ENCODE data around the gene GPC6. TPM values are rescaled to one million over a fixed set of nuclear protein-coding genes. Genes with fewer than 3 reads are reported as not detected.

GPC6 gene
- total RNA-seq, 5 donors from 2014 or later (not counting 1 experiment from before 2014, with no cell fraction given): 0.03 to 0.18 (median 0.06) TPM; not detected in 2

DNA sequence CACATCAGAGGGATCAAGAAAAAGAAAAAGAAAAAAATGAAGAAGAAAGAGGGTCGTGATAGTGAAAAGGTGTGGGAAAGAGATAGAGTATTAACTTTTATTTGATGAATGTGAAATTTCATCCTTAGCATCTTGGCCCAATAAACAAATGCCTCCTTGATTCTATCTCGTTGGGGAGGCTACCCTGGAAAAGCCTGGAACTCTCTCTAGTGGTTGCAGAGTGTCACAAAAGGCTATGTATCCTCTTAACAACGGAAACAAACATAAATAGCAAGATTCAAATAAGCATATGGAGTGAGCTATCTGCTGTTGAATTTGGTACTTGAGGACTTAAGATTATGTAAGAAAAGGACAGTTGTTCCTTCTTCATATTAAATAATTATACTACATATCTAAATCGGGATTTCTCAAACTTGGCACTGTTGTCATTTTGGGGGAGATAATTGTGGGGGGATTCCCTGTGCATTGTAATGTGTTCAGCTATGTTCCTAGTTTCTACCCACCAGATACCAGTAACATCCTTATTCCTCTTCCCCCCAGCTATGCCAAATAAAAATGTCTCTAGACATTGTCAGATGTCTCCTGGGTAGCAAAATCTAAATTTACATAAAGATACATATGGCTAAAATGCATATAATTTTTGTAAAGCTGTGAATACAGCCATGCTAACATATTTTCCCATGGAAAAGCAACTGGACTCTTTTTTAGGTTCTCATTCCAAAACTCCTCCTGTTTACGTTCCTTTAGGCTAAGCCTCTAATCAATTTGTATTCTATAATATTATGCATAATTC lies 695.7 kb downstream of the GPC6 start:
- POLR2A ChIA-PET: no interaction called here
- no peak overlapping the region for H3K4me3 Mint-ChIP-seq
- no CpG with 5 or more reads among the region's 5 CpGs for WGBS (ENCODE audit: insufficient coverage)

GRCh38 chr13:93925990-93926389 lies 699.4 kb downstream of the GPC6 start:
- no CpG with 5 or more reads among the region's 1 CpG for WGBS (ENCODE audit: insufficient coverage)
- H3K9me3 ChIP-seq: no peaks in the 10 kb centered on the region
- Mint-ChIP-seq H3K27ac (no peak overlapping the region), H3K9me3 (peaks cover 0 to 7% (median 0%) of the 10 kb centered on the region in 3 donors), H3K27me3 (peaks cover 2 to 11% of the 10 kb centered on the region in 2 donors), H3K4me3 (no peak overlapping the region), H3K4me1 (no peaks in the 10 kb centered on the region), H3K36me3 (no peaks in the 10 kb centered on the region)
- DNase-seq (no peak), ATAC-seq (replicated peaks in 1 of 4) (no peak)
- no peaks in the 10 kb centered on the region for H3K36me3 ChIP-seq (ENCODE audit: control insufficient read depth in 2 of 2, extremely low read depth in 1 of 2, insufficient read depth in 1 of 2, low read length in 1 of 2)
- H3K4me3 ChIP-seq (ENCODE audit: control insufficient read depth in 1 of 2, extremely low read depth in 1 of 2, low read length in 1 of 2): no peak overlapping the region
- no peak overlapping the region for H3K27ac ChIP-seq (ENCODE audit: low read length)
- H3K27me3 ChIP-seq (replicated peaks in 1 of 2; ENCODE audit: control insufficient read depth in 2 of 2, extremely low read depth in 1 of 2, insufficient read depth in 2 of 2, low read length in 1 of 2): no peaks in the 10 kb centered on the region
- no peaks in the 10 kb centered on the region for H3K4me1 ChIP-seq (ENCODE audit: control insufficient read depth in 1 of 2, extremely low read depth in 1 of 2, insufficient read depth in 2 of 2, low read length in 2 of 2)
- ChIA-PET POLR2A (no interaction called here), CTCF (no interaction called here)

More for the DNA sequence above, 695.7 kb downstream of the GPC6 start:
- Mint-ChIP-seq H3K27me3 (peaks cover 7 to 23% of the 10 kb centered on the region in 2 donors), H3K27ac (no peak overlapping the region), H3K36me3 (no peaks in the 10 kb centered on the region), H3K9me3 (no peaks in the 10 kb centered on the region), H3K4me1 (peaks cover 0 to 7% (median 0%) of the 10 kb centered on the region in 3 donors)
- H3K36me3 ChIP-seq (ENCODE audit: control insufficient read depth in 2 of 2, extremely low read depth in 1 of 2, insufficient read depth in 1 of 2, low read length in 1 of 2): no peaks in the 10 kb centered on the region
- ATAC-seq (replicated peaks in 1 of 4) (no peak), DNase-seq (no peak)
- no peaks in the 10 kb centered on the region for H3K9me3 ChIP-seq
- no peaks in the 10 kb centered on the region for H3K4me1 ChIP-seq (ENCODE audit: control insufficient read depth in 1 of 2, extremely low read depth in 1 of 2, insufficient read depth in 2 of 2, low read length in 2 of 2)
- no peaks in the 10 kb centered on the region for H3K27me3 ChIP-seq (replicated peaks in 1 of 2; ENCODE audit: control insufficient read depth in 2 of 2, extremely low read depth in 1 of 2, insufficient read depth in 2 of 2, low read length in 1 of 2)
- no peak overlapping the region for H3K27ac ChIP-seq (ENCODE audit: low read length)
- H3K4me3 ChIP-seq (ENCODE audit: control insufficient read depth in 1 of 2, extremely low read depth in 1 of 2, low read length in 1 of 2): no peak overlapping the region
- CTCF ChIA-PET: no interaction called here

GRCh38 chr13:93926425-93926824 lies 699.8 kb downstream of the GPC6 start:
- ChIA-PET POLR2A (no interaction called here), CTCF (no interaction called here)
- Mint-ChIP-seq H3K27ac (no peak overlapping the region), H3K4me3 (no peak overlapping the region), H3K9me3 (peaks cover 0 to 8% (median 0%) of the 10 kb centered on the region in 3 donors), H3K27me3 (peaks cover 2 to 6% of the 10 kb centered on the region in 2 donors), H3K4me1 (no peaks in the 10 kb centered on the region), H3K36me3 (no peaks in the 10 kb centered on the region)
- DNase-seq (no peak), ATAC-seq (replicated peaks in 1 of 4) (no peak)
- no CpG with 5 or more reads among the region's 1 CpG for WGBS (ENCODE audit: insufficient coverage)
- no peaks in the 10 kb centered on the region for H3K36me3 ChIP-seq (ENCODE audit: control insufficient read depth in 2 of 2, extremely low read depth in 1 of 2, insufficient read depth in 1 of 2, low read length in 1 of 2)
- H3K4me3 ChIP-seq (ENCODE audit: control insufficient read depth in 1 of 2, extremely low read depth in 1 of 2, low read length in 1 of 2): no peak overlapping the region
- H3K27ac ChIP-seq (ENCODE audit: low read length): no peak overlapping the region
- no peaks in the 10 kb centered on the region for H3K27me3 ChIP-seq (replicated peaks in 1 of 2; ENCODE audit: control insufficient read depth in 2 of 2, extremely low read depth in 1 of 2, insufficient read depth in 2 of 2, low read length in 1 of 2)
- H3K4me1 ChIP-seq (ENCODE audit: control insufficient read depth in 1 of 2, extremely low read depth in 1 of 2, insufficient read depth in 2 of 2, low read length in 2 of 2): no peaks in the 10 kb centered on the region
- H3K9me3 ChIP-seq: no peaks in the 10 kb centered on the region

DNA sequence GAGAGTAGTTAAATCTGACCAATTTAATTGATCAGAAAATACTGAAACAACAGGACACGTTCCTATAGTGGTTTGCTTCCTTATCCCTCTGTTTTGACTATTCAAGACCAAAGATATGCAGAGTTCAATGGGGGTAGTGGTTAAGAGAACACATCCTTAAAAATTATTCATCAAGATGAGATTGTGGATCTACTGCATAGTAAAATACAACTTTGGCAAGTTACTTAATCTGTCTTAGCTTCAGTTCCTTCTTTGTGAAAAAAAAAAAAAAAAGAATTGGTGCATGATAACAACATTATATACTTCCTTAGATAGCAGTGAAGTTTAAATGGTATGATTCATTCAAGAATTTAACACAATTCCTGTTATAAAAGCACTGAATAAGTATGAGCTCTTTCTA lies 700.8 kb downstream of the GPC6 start:
- no CpG with 5 or more reads among the region's 1 CpG for WGBS (ENCODE audit: insufficient coverage)
- no peaks in the 10 kb centered on the region for H3K4me1 Mint-ChIP-seq
- H3K27me3 ChIP-seq (replicated peaks in 1 of 2; ENCODE audit: control insufficient read depth in 2 of 2, extremely low read depth in 1 of 2, insufficient read depth in 2 of 2, low read length in 1 of 2): no peaks in the 10 kb centered on the region
- no peak for DNase-seq
- CTCF ChIA-PET: interaction anchor here in 1 of 2 donors (0.6 to 0.7 kb wide), 2 partner anchors 29 kb away, joined by 3 read pairs; no protein-coding TSS in a partner anchor
- ATAC-seq (replicated peaks in 1 of 4): no peak
- no peaks in the 10 kb centered on the region for H3K4me1 ChIP-seq (ENCODE audit: control insufficient read depth in 1 of 2, extremely low read depth in 1 of 2, insufficient read depth in 2 of 2, low read length in 2 of 2)
- no peaks in the 10 kb centered on the region for H3K36me3 ChIP-seq (ENCODE audit: control insufficient read depth in 2 of 2, extremely low read depth in 1 of 2, insufficient read depth in 1 of 2, low read length in 1 of 2)
- H3K36me3 Mint-ChIP-seq: no peaks in the 10 kb centered on the region
- no peak overlapping the region for H3K4me3 ChIP-seq (ENCODE audit: control insufficient read depth in 1 of 2, extremely low read depth in 1 of 2, low read length in 1 of 2)
- H3K9me3 Mint-ChIP-seq: peaks cover 0 to 8% (median 0%) of the 10 kb centered on the region in 3 donors
- POLR2A ChIA-PET: no interaction called here
- no peak overlapping the region for H3K27ac Mint-ChIP-seq
- H3K9me3 ChIP-seq: no peaks in the 10 kb centered on the region
- H3K27ac ChIP-seq (ENCODE audit: low read length): no peak overlapping the region
- no peak overlapping the region for H3K4me3 Mint-ChIP-seq
- no peaks in the 10 kb centered on the region for H3K27me3 Mint-ChIP-seq

- no peaks in the 10 kb centered on the region for H3K36me3 Mint-ChIP-seq
- no CpG with 5 or more reads among the region's 3 CpGs for WGBS (ENCODE audit: insufficient coverage)
- ATAC-seq (replicated peaks in 1 of 4) (no peak), DNase-seq (no peak)
- ChIA-PET POLR2A (no interaction called here), CTCF (interaction anchor here in 1 of 2 donors (0.6 kb wide), 1 partner anchor 301 kb away, joined by 4 read pairs; no protein-coding TSS in a partner anchor)
- H3K27me3 Mint-ChIP-seq: no peaks in the 10 kb centered on the region
- no peak overlapping the region for H3K27ac Mint-ChIP-seq
- H3K4me1 ChIP-seq (ENCODE audit: control insufficient read depth in 1 of 2, extremely low read depth in 1 of 2, insufficient read depth in 2 of 2, low read length in 2 of 2): no peaks in the 10 kb centered on the region
- H3K4me3 ChIP-seq (ENCODE audit: control insufficient read depth in 1 of 2, extremely low read depth in 1 of 2, low read length in 1 of 2): no peak overlapping the region
- H3K9me3 Mint-ChIP-seq: peaks cover 0 to 8% (median 0%) of the 10 kb centered on the region in 3 donors
- H3K4me3 Mint-ChIP-seq: no peak overlapping the region
- no peaks in the 10 kb centered on the region for H3K36me3 ChIP-seq (ENCODE audit: control insufficient read depth in 2 of 2, extremely low read depth in 1 of 2, insufficient read depth in 1 of 2, low read length in 1 of 2)
- H3K27ac ChIP-seq (ENCODE audit: low read length): no peak overlapping the region
- H3K27me3 ChIP-seq (replicated peaks in 1 of 2; ENCODE audit: control insufficient read depth in 2 of 2, extremely low read depth in 1 of 2, insufficient read depth in 2 of 2, low read length in 1 of 2): no peaks in the 10 kb centered on the region
- H3K4me1 Mint-ChIP-seq: no peaks in the 10 kb centered on the region
- H3K9me3 ChIP-seq: no peaks in the 10 kb centered on the region
These were observed 706.3 kb downstream of the GPC6 start for GRCh38 chr13:93932901-93933300.

DNA sequence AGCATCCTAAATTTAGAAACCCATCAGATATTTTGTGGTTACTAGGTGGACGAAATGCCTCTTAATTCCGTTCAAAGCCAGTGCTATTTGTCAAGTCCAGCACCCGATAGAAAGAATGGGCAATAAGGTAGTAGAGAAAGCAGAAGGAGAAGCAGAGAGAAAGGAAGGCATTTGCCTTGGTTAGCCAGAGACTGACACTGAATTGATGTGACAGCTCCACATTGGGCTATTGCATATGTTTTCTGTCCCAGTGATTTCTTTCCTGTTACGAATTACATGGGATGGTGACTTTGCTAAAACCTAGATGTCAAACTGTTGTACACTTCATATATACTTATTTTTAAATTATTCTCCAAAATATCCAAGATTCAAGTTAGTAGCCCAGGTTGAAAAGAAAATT lies 710.3 kb downstream of the GPC6 start:
- no peak overlapping the region for H3K27ac ChIP-seq (ENCODE audit: low read length)
- no peaks in the 10 kb centered on the region for H3K36me3 Mint-ChIP-seq
- no peaks in the 10 kb centered on the region for H3K4me1 Mint-ChIP-seq
- H3K27ac Mint-ChIP-seq: no peak overlapping the region
- no peaks in the 10 kb centered on the region for H3K4me1 ChIP-seq (ENCODE audit: control insufficient read depth in 1 of 2, extremely low read depth in 1 of 2, insufficient read depth in 2 of 2, low read length in 2 of 2)
- ChIA-PET POLR2A (no interaction called here), CTCF (no interaction called here)
- H3K4me3 ChIP-seq (ENCODE audit: control insufficient read depth in 1 of 2, extremely low read depth in 1 of 2, low read length in 1 of 2): no peak overlapping the region
- H3K27me3 ChIP-seq (replicated peaks in 1 of 2; ENCODE audit: control insufficient read depth in 2 of 2, extremely low read depth in 1 of 2, insufficient read depth in 2 of 2, low read length in 1 of 2): no peaks in the 10 kb centered on the region
- H3K4me3 Mint-ChIP-seq: no peak overlapping the region
- H3K27me3 Mint-ChIP-seq: peaks cover 1 to 5% of the 10 kb centered on the region in 2 donors
- DNase-seq: no peak
- WGBS (ENCODE audit: insufficient coverage): 90% methylated on average over 2 of the region's 4 CpGs
- H3K36me3 ChIP-seq (ENCODE audit: control insufficient read depth in 2 of 2, extremely low read depth in 1 of 2, insufficient read depth in 1 of 2, low read length in 1 of 2): no peaks in the 10 kb centered on the region
- no peaks in the 10 kb centered on the region for H3K9me3 ChIP-seq
- no peaks in the 10 kb centered on the region for H3K9me3 Mint-ChIP-seq
- ATAC-seq (replicated peaks in 1 of 4): no peak

Data from T-cell (primary cell).